Activated naive CD8-positive, alpha-beta T cell treated with anti-CD3 and anti-CD28 coated beads for 36 hours (primary cell): ENCODE data around the gene ANKRD31. TPM values are rescaled to one million over a fixed set of nuclear protein-coding genes. Genes with fewer than 3 reads are reported as not detected.
"Not testable (repeated sequence)": the region's sequence is repeated elsewhere in the genome, so short reads cannot be mapped to it uniquely, and the experiment has no call there.

ENCODE experiments used
- DNase-seq: peaks from one replicate; pipeline ENCODE4 v3.0.0; 2021
- H3K27ac Mint-ChIP-seq: one replicate; pipeline ENCODE4 v1.8.0; 2022; ENCODE audit warnings: mild to moderate bottlenecking, moderate library complexity, mixed read lengths
- H3K27me3 Mint-ChIP-seq: one replicate; pipeline ENCODE4 v1.8.0; 2022; ENCODE audit warnings: mild to moderate bottlenecking, mixed read lengths
- H3K36me3 Mint-ChIP-seq: one replicate; pipeline ENCODE4 v1.8.0; 2021; ENCODE audit warnings: mild to moderate bottlenecking, mixed read lengths
- H3K4me1 Mint-ChIP-seq: one replicate; pipeline ENCODE4 v1.8.0; 2021; ENCODE audit warnings: mixed read lengths
- H3K4me3 Mint-ChIP-seq: one replicate; pipeline ENCODE4 v1.8.0; 2022; ENCODE audit warnings: mild to moderate bottlenecking, moderate library complexity, mixed read lengths
- H3K9me3 Mint-ChIP-seq: one replicate; pipeline ENCODE4 v1.8.0; 2022; ENCODE audit warnings: mixed read lengths
- total RNA-seq, 2 experiments: library from RNA; stranded (reverse); gene quantifications; one replicate each; pipeline ENCODE4 v1.2.3, GENCODE V29; 2021

ANKRD31 gene
- total RNA-seq, 2 experiments from 2014 or later, result 0.76 to 0.99 TPM

DNA sequence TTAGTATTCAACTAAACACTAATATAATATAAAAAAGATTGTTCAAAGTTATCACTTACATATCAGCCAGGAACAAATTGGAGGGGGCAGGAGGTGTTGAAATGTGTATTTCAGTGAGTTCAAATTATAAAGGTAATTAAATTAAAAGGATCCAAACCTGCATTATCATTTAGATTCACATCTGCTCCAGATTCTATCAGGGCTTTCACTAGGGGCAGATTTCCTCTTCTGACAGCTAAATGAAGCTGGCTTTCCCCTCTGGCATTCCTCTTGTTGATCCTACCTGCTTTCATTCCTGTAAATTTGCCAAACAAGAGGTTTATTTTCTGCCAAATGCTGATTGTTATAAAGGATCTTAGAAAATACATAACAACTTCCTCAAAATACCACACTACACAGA lies 98.0 kb downstream of the ANKRD31 start:
- no peaks in the 10 kb centered on the region for H3K27me3 Mint-ChIP-seq
- peaks cover 10% of the 10 kb centered on the region for H3K36me3 Mint-ChIP-seq
- peaks cover 12% of the 10 kb centered on the region for H3K9me3 Mint-ChIP-seq
- H3K4me1 Mint-ChIP-seq, result peaks cover 6% of the 10 kb centered on the region
- no peak for DNase-seq
- no peak overlapping the region for H3K4me3 Mint-ChIP-seq
- H3K27ac Mint-ChIP-seq, result no peak overlapping the region

DNA sequence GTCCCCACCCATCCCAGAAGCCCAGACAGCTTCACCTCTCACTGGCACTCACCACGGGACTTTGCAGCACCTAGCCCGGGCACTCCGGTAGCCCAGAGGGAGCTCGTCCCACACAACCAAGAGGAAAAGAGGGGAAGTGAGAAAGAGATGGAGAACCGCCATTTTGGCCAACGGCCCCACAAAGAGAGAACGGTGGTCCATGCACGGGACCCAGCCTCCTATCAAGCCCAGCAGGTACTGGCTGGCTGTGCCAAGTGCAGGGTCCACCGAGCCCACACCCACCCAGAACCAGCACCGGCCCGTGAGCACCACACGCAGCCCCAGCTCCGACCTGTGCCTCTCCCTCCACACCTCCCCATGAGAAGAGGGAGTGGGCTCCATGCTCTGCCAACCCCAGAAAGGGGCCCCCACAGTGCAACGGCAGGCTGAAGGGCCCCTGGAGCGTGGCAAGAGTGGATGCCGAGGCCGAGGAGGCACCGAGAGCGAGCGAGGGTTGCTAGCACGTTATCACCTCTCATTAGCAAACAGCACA lies 105.8 kb downstream of the ANKRD31 start:
- peaks cover 11% of the 10 kb centered on the region for H3K36me3 Mint-ChIP-seq

GRCh38 chr5:75116856-75117255 lies 119.8 kb downstream of the ANKRD31 start:
- Mint-ChIP-seq H3K36me3 (peaks cover 6% of the 10 kb centered on the region), H3K4me3 (no peak overlapping the region), H3K27me3 (no peaks in the 10 kb centered on the region), H3K4me1 (peaks cover 3% of the 10 kb centered on the region), H3K27ac (no peak overlapping the region), H3K9me3 (peaks cover 6% of the 10 kb centered on the region)
- no peak for DNase-seq

More for the DNA sequence above, 105.8 kb downstream of the ANKRD31 start:
- Mint-ChIP-seq H3K27ac (no peak overlapping the region), H3K27me3 (no peaks in the 10 kb centered on the region), H3K4me3 (no peak overlapping the region), H3K9me3 (peaks cover 7% of the 10 kb centered on the region), H3K4me1 (no peaks in the 10 kb centered on the region)
- DNase-seq, result no peak

- H3K4me3 Mint-ChIP-seq, H3K36me3 Mint-ChIP-seq, H3K27me3 Mint-ChIP-seq, H3K27ac Mint-ChIP-seq, H3K9me3 Mint-ChIP-seq, DNase-seq: not testable (repeated sequence)
- H3K4me1 Mint-ChIP-seq, result peaks cover 10% of the 10 kb centered on the region
Measured at GRCh38 chr5:75114311-75114710, 122.4 kb downstream of the ANKRD31 start.

DNA sequence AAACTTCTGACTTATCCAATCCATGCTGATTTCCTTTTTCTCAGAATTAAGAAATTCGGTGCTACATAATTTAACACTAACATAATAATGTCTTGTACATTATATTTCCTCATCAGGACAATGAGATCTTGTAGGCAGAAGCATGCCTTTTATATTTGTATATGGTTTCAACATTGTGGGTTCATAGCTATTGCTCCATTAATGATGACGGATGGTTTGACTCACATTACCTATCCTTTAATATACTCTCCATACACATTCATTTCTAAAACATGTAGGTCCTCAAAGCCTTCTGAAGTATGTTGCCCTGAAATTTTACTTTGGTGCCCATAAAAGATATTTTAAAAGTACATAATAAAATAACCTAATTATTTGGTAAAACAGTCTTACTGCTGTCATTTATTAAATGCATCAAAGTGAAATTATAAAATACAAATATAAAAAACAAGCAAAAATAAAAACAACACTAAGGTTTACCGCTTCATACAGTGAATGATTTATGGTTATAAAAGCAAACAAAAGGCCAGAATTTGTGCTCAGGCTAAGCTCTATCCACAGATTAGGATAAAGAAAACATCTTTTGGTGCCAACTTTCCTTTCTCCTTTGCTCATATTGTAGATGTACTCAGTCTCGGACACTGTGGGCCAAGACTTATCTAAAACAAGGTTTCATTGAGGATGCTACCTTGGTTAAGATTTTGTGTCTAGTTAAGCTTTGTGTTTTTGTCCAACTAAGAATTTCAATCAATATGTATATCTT lies 123.1 kb downstream of the ANKRD31 start:
- no peak overlapping the region for H3K27ac Mint-ChIP-seq

GRCh38 chr5:75108931-75109596 lies 127.6 kb downstream of the ANKRD31 start:
- Mint-ChIP-seq H3K9me3 (no peaks in the 10 kb centered on the region), H3K4me3 (no peak overlapping the region), H3K27ac (no peak overlapping the region), H3K27me3 (no peaks in the 10 kb centered on the region), H3K36me3 (no peaks in the 10 kb centered on the region), H3K4me1 (peaks cover 20% of the 10 kb centered on the region)
- DNase-seq, result no peak

More for the DNA sequence above, 123.1 kb downstream of the ANKRD31 start:
- Mint-ChIP-seq H3K4me1 (peaks cover 16% of the 10 kb centered on the region), H3K36me3 (no peaks in the 10 kb centered on the region), H3K4me3 (no peak overlapping the region), H3K9me3 (no peaks in the 10 kb centered on the region), H3K27me3 (no peaks in the 10 kb centered on the region)
- DNase-seq, result no peak

DNA sequence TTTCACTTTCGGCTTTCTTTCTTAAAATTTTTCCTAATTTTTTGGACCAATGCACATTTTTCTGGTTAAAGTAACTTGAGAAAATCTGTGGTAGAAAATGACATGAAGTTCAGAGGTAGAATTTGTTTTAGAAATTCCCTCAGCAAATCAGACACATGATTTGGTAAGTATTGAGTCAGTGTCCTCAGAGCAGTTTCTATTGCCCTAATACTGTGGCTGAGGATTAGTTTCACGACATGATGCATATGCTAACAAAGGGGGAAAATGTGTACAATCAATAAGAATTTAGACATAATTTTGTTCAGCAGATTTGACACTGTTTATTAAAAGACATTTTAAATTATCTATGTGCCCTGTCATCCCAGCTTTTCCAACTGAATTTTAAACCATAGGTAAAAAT lies 128.2 kb downstream of the ANKRD31 start:
- Mint-ChIP-seq H3K27ac (no peak overlapping the region), H3K9me3 (no peaks in the 10 kb centered on the region), H3K36me3 (no peaks in the 10 kb centered on the region)

DNA sequence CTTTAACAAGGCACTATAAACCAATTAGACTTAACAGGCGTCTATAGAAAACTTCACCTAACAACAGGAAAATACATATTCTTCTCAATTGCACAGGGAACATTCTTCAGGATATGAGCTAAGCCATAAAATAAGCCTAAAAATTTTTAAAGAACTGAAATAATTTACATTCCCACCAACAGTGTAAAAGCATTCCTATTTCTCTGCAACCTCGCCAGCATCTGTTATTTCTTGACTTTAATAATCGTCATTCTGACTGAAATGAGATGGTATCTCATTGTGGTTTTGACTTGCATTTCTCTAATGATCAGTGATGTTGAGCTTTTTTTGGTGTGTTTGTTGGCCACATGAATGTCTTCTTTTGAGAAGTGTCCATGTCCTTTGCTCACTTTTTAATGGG lies 140.7 kb downstream of the ANKRD31 start:
- not testable (repeated sequence) for H3K4me3 Mint-ChIP-seq, DNase-seq, H3K36me3 Mint-ChIP-seq, H3K9me3 Mint-ChIP-seq, H3K27me3 Mint-ChIP-seq
- peak overlapping the region; percentile 49 for H3K27ac Mint-ChIP-seq
- H3K4me1 Mint-ChIP-seq, result peaks cover 17% of the 10 kb centered on the region

More for the DNA sequence above, 128.2 kb downstream of the ANKRD31 start:
- H3K4me3 Mint-ChIP-seq, result no peak overlapping the region
- DNase-seq, result no peak
- H3K27me3 Mint-ChIP-seq, result no peaks in the 10 kb centered on the region
- H3K4me1 Mint-ChIP-seq, result peaks cover 20% of the 10 kb centered on the region

DNA sequence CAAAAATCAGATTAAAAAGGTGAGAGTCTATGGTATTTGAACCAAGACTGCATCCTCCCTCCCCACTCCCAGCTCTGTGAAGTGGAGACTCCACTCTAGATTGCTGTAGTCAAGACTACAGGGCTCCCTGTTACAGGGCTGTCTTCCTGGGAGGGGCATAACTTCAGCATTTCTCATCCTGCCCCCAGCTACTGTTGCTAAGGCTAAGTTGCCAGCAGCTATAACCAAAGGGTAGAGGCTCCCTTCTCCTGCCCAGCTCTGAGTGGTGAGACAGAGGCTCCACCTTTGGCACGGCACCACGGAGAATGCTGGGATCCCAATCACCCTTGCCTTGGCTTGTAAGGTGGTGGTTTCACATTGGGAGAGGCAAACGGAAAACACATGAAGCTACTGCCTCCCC lies 145.1 kb downstream of the ANKRD31 start:
- H3K4me1 Mint-ChIP-seq, result peaks cover 38% of the 10 kb centered on the region
- no peak overlapping the region for H3K4me3 Mint-ChIP-seq
- no peak overlapping the region for H3K27ac Mint-ChIP-seq

GRCh38 chr5:75089662-75090061 lies 147.0 kb downstream of the ANKRD31 start:
- Mint-ChIP-seq H3K36me3 (no peaks in the 10 kb centered on the region), H3K27ac (no peak overlapping the region), H3K9me3 (no peaks in the 10 kb centered on the region), H3K27me3 (no peaks in the 10 kb centered on the region), H3K4me3 (no peak overlapping the region), H3K4me1 (peaks cover 25% of the 10 kb centered on the region)
- DNase-seq, result no peak

More for the DNA sequence above, 145.1 kb downstream of the ANKRD31 start:
- Mint-ChIP-seq H3K36me3 (no peaks in the 10 kb centered on the region), H3K9me3 (no peaks in the 10 kb centered on the region), H3K27me3 (no peaks in the 10 kb centered on the region)
- no peak for DNase-seq

GRCh38 chr5:75089137-75089536 lies 147.5 kb downstream of the ANKRD31 start:
- Mint-ChIP-seq H3K4me3 (no peak overlapping the region), H3K9me3 (no peaks in the 10 kb centered on the region), H3K27me3 (no peaks in the 10 kb centered on the region), H3K27ac (no peak overlapping the region), H3K36me3 (no peaks in the 10 kb centered on the region), H3K4me1 (peaks cover 21% of the 10 kb centered on the region)
- DNase-seq, result peak; percentile 26

GRCh38 chr5:75088648-75089047 lies 148.0 kb downstream of the ANKRD31 start:
- Mint-ChIP-seq H3K27ac (no peak overlapping the region), H3K27me3 (no peaks in the 10 kb centered on the region), H3K36me3 (no peaks in the 10 kb centered on the region), H3K9me3 (no peaks in the 10 kb centered on the region), H3K4me3 (no peak overlapping the region), H3K4me1 (peaks cover 21% of the 10 kb centered on the region)
- DNase-seq, result no peak

- no peaks in the 10 kb centered on the region for H3K27me3 Mint-ChIP-seq
Measured at GRCh38 chr5:75081510-75081909, 155.2 kb downstream of the ANKRD31 start.

DNA sequence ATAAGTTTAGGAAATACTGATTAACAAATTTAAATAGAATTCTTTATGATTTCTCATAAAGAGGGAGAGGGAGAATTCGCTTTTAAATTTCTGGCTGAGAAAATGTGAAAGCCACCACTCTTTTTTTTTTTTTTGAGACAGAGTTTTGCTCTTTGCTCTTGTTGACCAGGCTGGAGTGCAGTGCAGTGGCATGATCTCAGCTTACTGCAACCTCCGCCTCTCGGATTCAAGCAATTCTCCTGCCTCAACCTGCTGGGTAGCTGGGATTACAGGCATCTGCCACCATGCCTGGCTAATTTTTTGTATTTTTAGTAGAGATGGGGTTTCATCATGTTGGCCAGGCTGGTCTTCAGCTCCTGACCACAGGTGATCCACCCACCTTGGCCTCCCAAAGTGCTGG lies 157.3 kb downstream of the ANKRD31 start:
- not testable (repeated sequence) for H3K27me3 Mint-ChIP-seq, H3K9me3 Mint-ChIP-seq, H3K36me3 Mint-ChIP-seq, DNase-seq, H3K27ac Mint-ChIP-seq, H3K4me1 Mint-ChIP-seq, H3K4me3 Mint-ChIP-seq

More at GRCh38 chr5:75081510-75081909, 155.2 kb downstream of the ANKRD31 start:
- Mint-ChIP-seq H3K36me3 (no peaks in the 10 kb centered on the region), H3K4me1 (no peaks in the 10 kb centered on the region), H3K9me3 (no peaks in the 10 kb centered on the region), H3K4me3 (no peak overlapping the region), H3K27ac (no peak overlapping the region)
- no peak for DNase-seq

DNA sequence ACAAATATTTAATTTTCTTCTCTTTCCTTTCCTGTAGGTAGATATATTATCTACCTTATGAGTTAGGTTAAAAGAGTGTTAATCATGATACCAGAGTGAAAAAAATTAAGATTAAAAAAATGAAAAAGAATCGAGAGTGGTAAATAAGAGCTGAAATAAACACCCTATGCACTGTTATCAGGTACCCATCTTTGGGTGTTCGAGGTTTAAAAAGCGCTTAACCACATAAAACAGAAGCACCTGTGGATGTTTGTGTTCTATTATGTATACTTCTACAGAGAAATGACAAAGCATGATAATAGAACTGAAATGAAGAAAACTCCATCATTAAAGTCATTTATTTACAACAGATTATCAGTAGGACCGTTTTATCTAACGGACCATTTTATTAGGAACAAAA lies 158.7 kb downstream of the ANKRD31 start:
- H3K36me3 Mint-ChIP-seq, result no peaks in the 10 kb centered on the region
- no peak for DNase-seq
- H3K9me3 Mint-ChIP-seq, result no peaks in the 10 kb centered on the region
- no peak overlapping the region for H3K4me3 Mint-ChIP-seq
- peaks cover 10% of the 10 kb centered on the region for H3K4me1 Mint-ChIP-seq
- H3K27me3 Mint-ChIP-seq, result no peaks in the 10 kb centered on the region
- no peak overlapping the region for H3K27ac Mint-ChIP-seq
